SK-N-MC (cell line): ENCODE measurements around the gene GNB4.

Experiments used
- DNase-seq: peaks from one replicate; pipeline ENCODE4 v3.0.0-alpha.2; 2011; ENCODE audit warnings: low read depth, low spot score
- H3K27ac ChIP-seq: fragments of 200-600 bp; sonication (generic); 2 replicates; pipeline ENCODE4 v1.5.1; 2016; ENCODE audit warnings: mixed run types
- H3K36me3 ChIP-seq: fragments of 200-600 bp; sonication (generic); 2 replicates; pipeline ENCODE4 v1.6.1; 2017; ENCODE audit warnings: antibody characterized with exemption, low read length, mixed read lengths; ENCODE audit not compliant: insufficient read depth
- H3K4me3 ChIP-seq: fragments of 200-600 bp; sonication (generic); 2 replicates; pipeline ENCODE4 v1.5.1; 2016
- H3K9ac ChIP-seq: fragments of 200-600 bp; sonication (generic); 2 replicates; pipeline ENCODE4 v1.8.0; 2017; ENCODE audit warnings: mixed run types, mixed read lengths; ENCODE audit not compliant: insufficient read length
- H3K9me3 ChIP-seq: fragments of 200-600 bp; sonication (generic); 2 replicates; pipeline ENCODE4 v1.6.1; 2017; ENCODE audit warnings: low read depth, mild to moderate bottlenecking, antibody characterized with exemption, low read length, moderate library complexity, mixed read lengths
- EZH2 ChIP-seq: fragments of 200-600 bp; sonication (generic); IDR thresholded peaks from one replicate; pipeline ENCODE4 v1.6.1; 2017; ENCODE audit warnings: antibody characterized with exemption
- FOXP2 ChIP-seq: optimal IDR thresholded peaks from 2 replicates; pipeline ENCODE3; 2011; ENCODE audit warnings: mild to moderate bottlenecking, moderate library complexity; ENCODE audit not compliant: insufficient read depth; ENCODE audit errors: extremely low read length, control extremely low read depth
- POLR2AphosphoS5 ChIP-seq: IDR thresholded peaks from 2 replicates; pipeline ENCODE4 v1.6.1; 2012; ENCODE audit warnings: mild to moderate bottlenecking, low read depth, low read length, borderline replicate concordance

The GNB4 gene

DNA sequence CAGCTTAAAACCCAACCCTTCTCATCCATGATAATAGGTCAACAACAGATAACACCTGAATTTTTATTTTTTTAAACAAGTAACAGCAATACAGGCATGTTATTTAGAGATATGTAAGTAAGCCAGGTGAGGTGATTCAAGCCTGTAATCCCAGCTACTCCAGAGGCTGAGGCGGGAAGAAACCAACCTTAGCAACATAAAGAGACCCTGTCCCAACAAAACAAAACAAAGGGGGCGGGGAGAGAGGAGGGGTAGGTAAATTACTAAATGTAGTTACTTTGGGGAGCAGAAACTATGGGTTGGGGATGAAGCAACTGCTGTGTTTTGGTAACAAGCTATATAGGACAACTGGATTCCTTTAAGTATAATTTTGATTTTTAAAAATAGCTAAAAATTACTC, 47.0 kb downstream of the GNB4 start:
- no peak overlapping the region for H3K27ac ChIP-seq
- no peak overlapping the region for H3K4me3 ChIP-seq
- no peaks in the 10 kb centered on the region for H3K9me3 ChIP-seq
- TF ChIP-seq EZH2 (no peak), FOXP2 (no peak), POLR2AphosphoS5 (no peak)
- no peak for DNase-seq
- H3K36me3 ChIP-seq = peaks cover 60% of the 10 kb centered on the region
- no peak overlapping the region for H3K9ac ChIP-seq

DNA sequence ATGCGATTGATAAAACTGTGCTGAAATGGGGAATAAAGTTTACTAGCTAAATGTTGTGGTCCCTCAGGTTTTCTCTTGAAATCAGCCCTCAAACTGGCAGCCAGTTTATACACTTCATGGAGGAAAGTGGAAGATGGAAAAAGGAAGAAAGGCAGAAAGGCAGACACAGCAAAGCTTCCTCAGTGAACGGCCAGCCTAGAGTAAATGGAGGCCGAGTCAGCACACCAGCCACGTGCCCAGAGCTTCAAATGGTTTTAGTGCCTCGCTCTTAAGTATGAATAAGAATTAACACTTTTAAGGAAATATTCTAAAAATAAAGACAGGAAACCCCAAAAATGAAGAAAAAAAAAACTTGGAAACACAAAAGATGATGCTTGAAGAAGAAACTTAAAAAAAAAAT, 48.3 kb downstream of the GNB4 start:
- H3K36me3 ChIP-seq = peaks cover 60% of the 10 kb centered on the region
- TF ChIP-seq EZH2 (no peak), POLR2AphosphoS5 (no peak), FOXP2 (no peak)
- H3K27ac ChIP-seq = no peak overlapping the region
- DNase-seq = no peak
- no peak overlapping the region for H3K9ac ChIP-seq
- H3K9me3 ChIP-seq = no peaks in the 10 kb centered on the region
- no peak overlapping the region for H3K4me3 ChIP-seq

GRCh38 chr3:179401561-179401960, 49.7 kb downstream of the GNB4 start:
- Histone ChIP-seq H3K9ac (no peak overlapping the region), H3K9me3 (no peaks in the 10 kb centered on the region), H3K36me3 (peaks cover 63% of the 10 kb centered on the region), H3K4me3 (no peak overlapping the region), H3K27ac (no peak overlapping the region)
- no peak for TF ChIP-seq FOXP2
- no peak for TF ChIP-seq POLR2AphosphoS5
- TF ChIP-seq EZH2 = no peak
- DNase-seq = no peak

DNA sequence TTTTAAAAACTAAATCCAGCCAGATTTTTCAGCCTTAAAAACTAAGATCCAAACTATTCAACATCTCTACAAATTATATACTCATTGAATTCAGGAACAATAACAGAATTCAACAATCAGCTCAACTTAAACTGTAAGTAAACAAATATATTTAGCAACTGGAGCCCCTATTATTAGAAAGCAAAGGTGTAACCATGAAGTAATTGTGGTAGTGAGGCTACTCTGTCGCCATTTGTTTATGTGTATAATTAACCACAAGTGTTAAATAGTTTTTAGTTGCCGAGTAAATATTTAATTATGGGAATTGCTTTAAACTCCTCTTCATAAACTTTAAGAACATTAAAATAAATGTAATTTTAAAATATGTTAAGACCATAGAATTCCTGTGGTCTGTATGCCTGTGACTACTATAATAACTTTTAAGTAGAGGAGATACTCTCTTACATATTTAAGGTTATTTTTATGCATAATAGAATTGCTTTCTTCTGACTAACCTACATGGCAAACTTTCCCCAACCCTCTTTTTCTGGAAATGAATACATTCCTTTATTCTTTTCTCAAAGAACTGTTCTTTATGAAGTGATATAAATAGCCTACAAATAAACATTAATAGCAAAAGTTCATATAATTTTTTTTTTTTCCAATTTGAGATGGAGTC, 52.6 kb downstream of the GNB4 start:
- Histone ChIP-seq H3K36me3 (peaks cover 64% of the 10 kb centered on the region), H3K9ac (no peak overlapping the region), H3K27ac (no peak overlapping the region; the same call in 1 of the 2 replicates), H3K9me3 (no peaks in the 10 kb centered on the region), H3K4me3 (no peak overlapping the region)
- no peak for DNase-seq
- no peak for TF ChIP-seq POLR2AphosphoS5
- TF ChIP-seq FOXP2 = no peak
- no peak for TF ChIP-seq EZH2

- DNase-seq = no peak
- H3K9me3 ChIP-seq = no peaks in the 10 kb centered on the region
- H3K4me3 ChIP-seq = no peak overlapping the region
- no peak for TF ChIP-seq EZH2
- no peak for TF ChIP-seq FOXP2
- no peak for TF ChIP-seq POLR2AphosphoS5
- peak overlapping the region; percentile 20; the same call in 1 of the 2 replicates for H3K27ac ChIP-seq
- H3K36me3 ChIP-seq = peaks cover 70% of the 10 kb centered on the region
- no peak overlapping the region for H3K9ac ChIP-seq
Measured at GRCh38 chr3:179391906-179392305, 59.4 kb downstream of the GNB4 start.

GRCh38 chr3:179376474-179376873, 74.8 kb downstream of the GNB4 start:
- Histone ChIP-seq H3K4me3 (no peak overlapping the region), H3K27ac (no peak overlapping the region), H3K36me3 (peaks cover 47% of the 10 kb centered on the region), H3K9ac (no peak overlapping the region), H3K9me3 (no peaks in the 10 kb centered on the region)
- no peak for DNase-seq
- TF ChIP-seq POLR2AphosphoS5 = no peak
- no peak for TF ChIP-seq FOXP2
- no peak for TF ChIP-seq EZH2

DNA sequence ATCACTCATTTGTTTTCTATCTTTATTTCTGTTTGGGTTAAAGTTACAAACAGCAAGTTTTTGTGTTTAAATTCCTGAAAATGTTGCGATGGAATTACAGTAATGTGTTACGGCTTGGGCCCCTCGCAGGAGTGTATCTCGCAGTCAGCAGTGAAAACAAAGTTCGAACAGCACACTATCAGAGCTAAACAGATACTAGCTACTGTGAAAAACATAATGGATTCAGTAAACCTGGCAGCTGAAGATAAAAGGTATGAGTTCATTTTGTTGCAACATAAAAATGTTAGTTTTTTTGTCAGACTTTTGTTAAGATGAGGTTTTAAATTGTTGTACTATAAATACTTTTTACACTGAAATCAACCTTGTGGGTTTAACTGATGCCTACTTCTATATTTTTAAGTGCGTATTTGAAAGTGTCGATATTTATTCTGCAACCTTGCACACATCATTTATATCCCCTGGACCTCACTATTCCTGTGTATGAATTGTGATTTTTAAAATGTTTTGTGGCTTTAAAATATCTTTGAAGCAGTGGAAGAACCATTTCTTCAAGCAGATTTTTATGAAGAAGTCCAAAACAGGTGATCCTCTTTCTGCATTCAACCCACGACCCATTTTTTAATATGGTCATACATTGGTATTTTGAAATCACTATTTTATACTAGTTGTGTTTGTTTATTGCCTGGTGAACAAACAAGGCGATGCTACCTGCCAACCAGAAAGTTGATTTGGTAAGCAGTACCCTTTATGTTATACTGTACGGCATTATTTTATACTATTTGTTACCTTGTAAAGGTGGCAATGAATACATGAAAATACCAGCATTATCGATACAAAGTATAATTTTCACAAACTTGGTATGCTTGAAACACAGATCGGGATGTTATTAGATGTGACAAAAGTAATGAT, 75.9 kb downstream of the GNB4 start:
- no peak overlapping the region for H3K4me3 ChIP-seq
- H3K36me3 ChIP-seq = peaks cover 40% of the 10 kb centered on the region
- H3K27ac ChIP-seq = no peak overlapping the region
- no peak for DNase-seq
- no peak overlapping the region for H3K9ac ChIP-seq
- no peaks in the 10 kb centered on the region for H3K9me3 ChIP-seq
- no peak for TF ChIP-seq EZH2
- TF ChIP-seq POLR2AphosphoS5 = no peak
- TF ChIP-seq FOXP2 = no peak

DNA sequence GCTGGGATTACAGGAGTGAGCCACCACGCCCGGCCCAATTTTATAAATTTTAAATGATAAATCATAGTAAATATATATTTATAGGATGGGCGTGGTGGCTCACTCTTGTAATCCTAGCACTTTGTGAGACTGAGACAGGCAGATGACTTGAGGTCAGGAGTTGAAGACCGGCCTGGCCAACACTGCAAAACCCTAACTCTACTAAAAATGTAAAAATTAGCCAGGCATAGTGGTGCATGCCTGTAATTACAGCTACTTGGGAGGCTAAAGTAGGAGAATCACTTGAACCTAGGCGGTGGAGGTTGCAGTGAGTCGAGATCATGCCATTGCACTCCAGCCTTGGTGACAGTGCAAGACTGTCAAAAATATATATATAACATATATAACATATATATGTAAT, 77.3 kb downstream of the GNB4 start:
- peaks cover 41% of the 10 kb centered on the region for H3K36me3 ChIP-seq
- TF ChIP-seq EZH2 = no peak
- TF ChIP-seq FOXP2 = no peak
- no peak for TF ChIP-seq POLR2AphosphoS5

More for the DNA sequence above, 77.3 kb downstream of the GNB4 start:
- DNase-seq = no peak
- H3K27ac ChIP-seq = no peak overlapping the region
- no peaks in the 10 kb centered on the region for H3K9me3 ChIP-seq
- H3K4me3 ChIP-seq = no peak overlapping the region
- H3K9ac ChIP-seq = no peak overlapping the region
